CD4-positive, alpha-beta T cell treated with Interleukin-17A for 1 hour (primary cell): Measurements from ENCODE around the gene GUCY1A2.

Experiments used
- DNase-seq: peaks from one replicate; pipeline ENCODE4 v3.0.0-alpha.2; 2020

The GUCY1A2 gene

DNA sequence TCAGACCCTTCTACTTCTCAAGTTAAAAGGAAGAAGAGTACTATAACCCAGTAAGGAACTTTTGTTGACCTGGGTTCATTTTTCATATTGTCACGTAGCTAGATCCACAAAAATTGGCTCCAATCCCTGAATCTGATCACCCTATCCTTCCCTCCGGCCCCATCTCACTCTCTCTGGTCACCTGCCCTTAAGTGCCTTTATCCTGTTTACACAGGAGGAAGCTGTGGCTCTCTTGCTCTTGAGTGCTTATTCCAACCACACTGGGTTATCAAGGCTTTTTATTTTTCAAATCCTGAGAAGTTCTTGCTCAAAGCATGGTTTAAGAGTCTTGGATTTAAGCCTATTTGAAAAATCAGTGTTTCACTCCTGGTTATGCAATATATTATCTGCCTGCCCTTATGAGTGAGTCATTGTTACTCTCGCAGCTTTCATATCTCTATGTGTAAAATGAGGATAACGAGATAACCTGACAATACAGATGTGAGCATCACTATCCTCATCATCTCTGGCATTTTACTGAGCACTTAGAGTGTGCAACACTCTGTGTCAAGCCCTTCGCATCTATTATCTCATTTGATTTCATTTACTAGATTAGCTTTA is 293.9 kb downstream of the GUCY1A2 start:
- no peak for DNase-seq

DNA sequence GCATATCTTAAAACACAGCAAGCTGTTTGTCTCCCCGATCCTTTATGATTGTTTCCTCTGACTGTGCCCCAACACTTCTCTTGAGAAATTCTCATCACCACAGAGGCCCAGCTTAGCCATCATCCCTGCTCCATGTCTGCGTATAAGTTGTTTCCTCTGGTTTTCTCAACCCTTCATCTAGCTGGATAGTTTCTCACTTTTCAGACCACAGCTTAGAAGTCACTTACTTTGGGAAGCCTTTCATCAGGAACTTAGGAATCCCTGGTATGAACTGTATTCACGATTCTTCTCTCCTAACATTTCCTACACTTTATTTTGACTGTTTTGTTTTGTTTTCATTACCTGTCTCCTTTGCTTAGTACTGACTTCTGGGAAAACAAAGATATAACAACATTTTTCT is 295.2 kb downstream of the GUCY1A2 start:
- no peak for DNase-seq

DNA sequence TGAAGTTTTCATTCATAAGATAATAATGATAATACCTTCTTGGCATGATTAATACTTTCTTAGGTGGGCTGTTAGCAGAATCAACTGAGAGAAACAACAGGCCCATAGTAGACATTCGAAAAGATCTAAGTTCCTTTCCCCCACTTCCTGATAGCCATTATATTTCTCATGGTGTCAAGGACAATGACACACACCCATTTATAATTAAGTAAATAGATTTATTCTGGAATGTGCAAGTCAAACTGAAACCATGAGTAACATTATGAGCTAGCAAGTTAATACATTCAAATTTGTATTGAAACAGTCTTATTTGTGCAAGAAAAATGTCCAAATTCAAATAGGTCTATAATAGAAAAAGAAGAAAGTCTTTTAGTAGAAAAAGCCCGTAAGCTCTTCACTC is 301.1 kb downstream of the GUCY1A2 start:
- DNase-seq = no peak

DNA sequence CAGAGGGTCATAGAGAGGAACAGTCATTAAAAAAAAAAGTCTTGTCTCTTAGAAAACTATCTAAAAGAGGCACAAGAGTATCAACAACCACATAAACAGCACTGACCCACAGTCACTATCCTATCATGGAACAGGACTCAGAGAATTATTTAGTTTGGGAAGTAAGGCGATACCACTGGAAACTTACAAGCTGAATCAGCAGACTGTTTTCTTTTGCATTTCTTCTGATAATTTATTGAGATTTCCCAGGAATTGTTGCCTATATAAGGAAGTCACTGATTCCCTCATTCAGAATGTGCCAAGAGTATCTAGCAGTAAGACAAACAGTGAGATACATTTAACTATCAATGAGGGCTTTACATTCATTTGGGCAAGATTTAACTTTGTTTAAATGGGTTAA is 304.1 kb downstream of the GUCY1A2 start:
- DNase-seq = no peak

DNA sequence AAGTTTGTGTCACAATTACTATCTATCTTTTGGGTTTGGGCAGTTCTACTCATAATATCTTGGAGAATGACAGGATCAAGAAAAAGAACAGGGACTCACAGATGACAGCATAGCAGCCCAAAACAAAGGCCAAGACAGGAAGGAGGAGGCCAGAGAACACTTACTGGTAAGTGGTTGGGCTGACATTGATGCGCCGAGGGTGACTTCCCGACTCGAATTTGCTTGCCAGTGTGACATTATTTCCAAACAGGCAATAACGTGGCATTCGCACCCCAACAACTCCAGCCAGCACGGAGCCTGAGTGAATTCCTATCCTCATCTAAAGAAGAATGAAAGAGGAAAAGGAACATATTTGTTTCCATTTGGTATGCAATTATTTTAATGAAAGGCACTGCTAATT is 309.9 kb downstream of the GUCY1A2 start:
- DNase-seq = no peak

DNA sequence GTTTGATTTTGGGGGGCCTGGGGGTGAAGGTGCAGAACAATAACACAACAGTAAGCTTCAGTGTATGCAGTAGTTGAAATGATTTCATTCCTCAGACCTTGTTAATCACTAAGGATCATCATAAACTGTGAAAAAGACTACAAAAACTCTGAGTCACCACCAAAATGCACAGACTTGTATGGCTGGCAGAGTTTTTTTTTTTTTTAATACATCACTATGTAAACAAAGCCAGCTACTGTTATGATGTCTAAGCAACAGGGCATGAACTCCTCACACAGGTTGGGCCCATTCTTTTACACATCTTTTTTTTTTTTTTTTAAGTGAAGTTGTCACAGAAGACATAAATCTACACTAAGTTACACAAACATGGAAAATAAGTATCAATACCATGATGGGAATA is 311.9 kb downstream of the GUCY1A2 start:
- DNase-seq = no peak

DNA sequence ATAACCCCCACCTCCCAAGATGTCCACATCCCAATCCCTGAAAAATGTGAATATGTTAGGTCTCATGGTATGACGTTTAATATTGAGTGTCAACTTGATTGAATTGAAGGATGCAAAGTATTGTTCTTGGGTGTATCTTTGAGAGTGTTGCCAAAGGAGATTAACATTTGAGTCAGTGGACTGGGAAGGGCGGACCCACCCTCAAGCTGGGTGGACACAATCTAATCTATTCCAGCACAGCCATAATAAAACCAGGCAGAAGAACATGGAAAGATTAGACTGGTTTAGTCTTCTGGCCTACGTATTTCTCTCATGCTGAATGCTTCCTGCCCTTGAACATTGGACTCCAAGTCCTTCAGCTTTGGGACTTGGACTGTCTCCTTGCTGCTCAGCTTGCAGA is 315.5 kb downstream of the GUCY1A2 start:
- no peak for DNase-seq

DNA sequence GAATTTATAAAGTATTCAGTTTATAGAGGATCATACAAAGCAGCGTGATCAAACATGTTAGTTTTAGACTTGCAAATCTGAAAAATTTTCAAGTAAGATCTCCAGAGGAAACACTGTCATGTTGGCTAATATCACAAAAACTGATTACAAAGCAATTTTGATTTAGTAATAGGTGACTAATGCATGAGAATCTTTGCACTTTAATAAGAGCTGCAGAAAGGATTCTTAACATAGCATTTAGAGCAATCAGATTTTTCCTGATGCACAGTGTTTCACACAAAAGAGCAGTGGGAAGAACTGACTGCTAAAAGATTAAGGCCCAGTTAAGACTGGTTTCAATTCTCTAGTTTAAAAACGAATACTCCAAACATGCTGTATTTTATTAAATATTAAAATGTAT is 321.2 kb downstream of the GUCY1A2 start:
- DNase-seq = no peak

DNA sequence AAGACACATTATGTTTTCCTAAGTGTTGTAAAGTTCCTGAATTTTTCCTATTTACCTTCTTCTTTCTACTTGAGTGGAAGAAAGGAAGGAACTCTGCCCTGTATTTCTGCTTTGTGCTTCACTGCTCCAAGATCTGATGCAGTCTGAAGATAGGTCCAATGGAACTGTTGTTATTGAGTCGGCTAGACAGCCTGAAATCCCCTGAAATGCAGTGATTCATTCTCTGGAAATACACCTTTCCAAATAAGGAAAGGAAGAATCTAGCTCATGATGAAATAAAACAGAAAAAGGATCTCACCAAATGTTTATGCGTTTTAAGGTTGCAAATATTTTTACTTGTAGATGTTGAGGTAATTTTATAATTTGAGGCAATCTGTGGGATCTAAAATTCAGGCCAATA is 322.8 kb downstream of the GUCY1A2 start:
- no peak for DNase-seq

DNA sequence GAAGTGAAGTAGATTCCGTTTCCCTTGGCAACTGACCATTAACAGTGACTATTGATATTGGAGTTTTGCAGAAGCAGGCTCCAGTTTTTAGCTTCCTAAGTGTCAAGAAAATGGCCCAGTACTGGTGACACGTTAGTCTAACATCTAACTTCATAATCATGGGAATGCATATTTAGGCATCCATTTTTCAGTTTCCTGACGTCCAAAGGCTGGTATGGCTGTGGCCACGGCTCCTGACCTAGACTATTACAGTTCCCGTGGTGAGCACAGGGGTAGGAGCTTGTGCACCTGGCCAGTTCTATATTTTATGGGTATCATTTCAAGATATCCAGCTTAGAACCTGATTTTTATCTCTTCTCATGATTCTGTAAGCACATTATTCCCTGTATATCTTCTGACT is 323.8 kb downstream of the GUCY1A2 start:
- no peak for DNase-seq

DNA sequence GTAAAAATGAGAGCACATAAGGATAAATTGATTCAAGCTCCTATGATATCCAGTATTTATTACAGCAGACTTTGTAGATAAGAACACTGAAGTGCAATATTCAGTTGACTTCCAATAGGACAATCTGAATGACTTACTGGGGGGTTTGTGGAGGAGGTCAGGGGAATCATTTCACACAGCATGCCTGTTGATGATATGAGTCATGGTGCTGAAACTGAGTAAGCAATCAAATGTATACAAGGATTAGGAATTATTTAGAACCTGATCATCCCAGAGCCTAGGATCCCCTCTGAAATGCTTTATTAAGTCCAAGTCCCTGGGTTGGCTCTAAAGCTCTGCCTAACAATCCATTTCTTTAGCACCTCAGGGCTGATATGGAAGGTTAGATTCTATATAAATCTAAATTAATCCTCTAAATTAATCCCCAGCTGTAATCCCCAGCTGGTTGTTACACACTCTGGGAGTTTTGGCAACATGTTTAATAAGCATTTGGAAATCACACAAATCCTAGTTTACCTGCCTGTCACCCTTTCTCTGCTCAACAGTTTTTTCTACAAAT is 326.4 kb downstream of the GUCY1A2 start:
- DNase-seq = no peak

DNA sequence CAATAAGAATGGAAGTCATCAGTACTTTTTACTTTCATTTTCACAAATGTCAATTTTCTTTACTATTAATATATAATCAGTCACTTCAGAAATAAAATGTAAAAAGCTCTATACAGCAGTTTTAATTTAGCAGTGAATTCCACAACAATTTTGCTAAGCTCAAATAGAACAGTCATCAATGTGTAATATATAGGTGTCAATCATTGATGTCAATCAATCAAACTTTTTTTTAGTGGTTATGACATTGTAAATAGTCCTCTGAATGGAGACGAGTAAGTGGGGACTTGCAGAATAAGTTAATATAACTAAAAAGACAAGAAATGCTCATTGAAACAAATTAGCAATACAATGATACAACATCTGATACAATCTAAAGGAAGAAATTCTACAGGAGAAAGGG is 327.4 kb downstream of the GUCY1A2 start:
- no peak for DNase-seq

DNA sequence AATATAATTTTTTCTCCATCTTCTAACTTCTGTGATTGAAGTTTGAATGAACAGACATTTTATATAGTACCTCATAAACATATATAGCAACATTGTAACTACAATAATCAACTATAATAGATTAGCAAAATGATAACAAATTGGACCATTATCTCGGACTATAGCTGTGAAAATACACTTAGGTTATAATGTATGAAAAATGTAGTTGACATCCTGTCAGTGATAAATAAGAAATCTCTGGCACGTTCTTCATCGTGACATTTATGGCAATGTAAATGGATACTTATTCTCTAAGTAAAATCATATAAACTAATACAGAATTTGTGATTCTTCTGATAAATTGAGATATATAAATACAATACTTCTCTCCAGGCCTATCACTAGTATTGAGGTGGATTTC is 333.3 kb downstream of the GUCY1A2 start:
- DNase-seq = no peak

DNA sequence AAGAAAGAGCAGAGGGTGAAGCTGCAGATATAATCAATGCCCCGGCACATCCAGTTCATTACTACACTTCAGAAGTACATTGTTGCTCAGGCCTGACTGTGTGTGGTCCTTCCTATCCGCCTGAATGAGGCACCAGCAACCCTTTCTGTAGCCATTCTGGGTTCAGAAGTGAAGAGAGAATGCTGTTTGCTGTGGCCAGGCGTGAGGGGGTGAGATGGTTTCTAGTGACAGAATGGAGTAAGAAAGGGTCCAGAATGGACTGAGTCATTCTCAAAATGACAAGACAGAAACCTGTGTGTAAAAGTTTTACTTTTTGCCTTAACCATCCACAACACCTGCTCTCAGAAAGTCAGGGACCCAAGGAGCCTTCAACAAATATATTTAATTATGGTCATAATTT is 334.8 kb downstream of the GUCY1A2 start:
- no peak for DNase-seq

DNA sequence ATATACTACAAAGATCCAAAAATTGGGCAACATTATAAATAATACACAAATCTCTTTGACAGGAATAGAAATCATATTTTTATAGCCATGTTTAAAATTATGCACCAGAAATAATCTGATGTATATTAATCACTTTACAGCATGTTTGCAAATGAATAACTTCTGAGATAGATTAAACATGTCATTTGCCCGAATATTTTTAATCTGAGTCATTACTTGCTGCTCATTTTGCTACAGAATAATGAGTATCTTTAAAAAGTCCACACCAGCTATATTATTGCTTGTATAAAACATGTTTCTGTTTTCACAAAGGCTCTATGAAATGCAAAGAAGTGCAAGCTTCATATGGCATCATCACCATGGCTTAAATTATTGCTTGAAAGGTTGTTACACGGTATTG is 336.8 kb downstream of the GUCY1A2 start:
- DNase-seq = no peak

DNA sequence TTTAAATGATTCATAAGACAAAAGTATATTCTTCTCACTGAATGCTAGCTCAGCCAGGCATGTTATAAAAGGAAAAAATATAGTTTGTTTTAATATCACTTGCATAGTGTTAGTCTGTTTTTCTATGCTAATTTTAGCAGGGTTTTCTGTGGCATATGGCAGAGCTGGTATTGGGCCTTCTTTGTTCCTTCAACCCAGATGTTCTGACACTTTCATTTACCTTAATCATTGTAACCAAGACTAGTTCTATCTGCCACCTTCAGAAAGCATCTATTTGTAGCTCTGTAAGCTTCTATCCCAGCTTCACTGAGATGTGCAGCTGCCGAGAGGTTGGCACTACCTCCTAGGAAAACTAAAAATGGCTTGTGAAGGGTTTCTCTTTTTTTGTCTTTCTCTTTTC is 338.7 kb downstream of the GUCY1A2 start:
- no peak for DNase-seq

DNA sequence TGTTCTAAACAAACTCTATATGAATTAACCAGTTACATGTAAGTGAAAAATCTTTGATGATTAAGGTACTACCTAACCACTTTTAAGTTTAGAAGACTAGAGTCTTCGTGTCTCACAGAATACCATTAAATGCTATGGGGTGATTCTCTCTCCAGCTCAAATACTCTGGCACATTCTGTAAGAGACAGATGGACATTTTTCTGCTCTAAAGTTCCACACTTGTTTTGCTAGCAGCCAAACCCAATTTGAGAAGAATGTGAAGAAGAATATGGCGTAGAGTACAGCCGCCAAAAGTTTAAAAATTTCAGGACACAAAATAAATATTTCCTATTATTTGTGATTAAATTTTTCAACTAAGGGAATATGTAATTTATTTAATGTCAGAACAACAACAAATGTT is 339.1 kb downstream of the GUCY1A2 start:
- DNase-seq = no peak

DNA sequence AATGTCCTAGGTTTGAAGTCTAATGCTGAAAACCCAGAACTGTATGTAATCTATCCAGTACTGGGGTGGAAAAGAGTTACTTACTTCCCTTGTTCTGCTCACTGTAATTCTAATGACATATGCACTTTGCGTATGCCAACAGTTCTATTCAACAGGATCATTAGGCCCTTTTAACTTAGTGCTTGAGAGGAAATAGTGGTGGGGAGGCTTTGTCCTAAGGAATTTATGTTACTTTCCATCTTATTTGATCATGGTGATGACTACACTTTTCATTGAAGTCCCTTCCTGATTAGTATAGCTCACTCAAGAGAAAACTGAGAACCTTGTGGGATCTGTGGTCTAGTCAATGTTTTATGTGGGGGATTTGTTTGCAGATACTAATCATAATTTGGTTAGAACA is 348.2 kb downstream of the GUCY1A2 start:
- no peak for DNase-seq

DNA sequence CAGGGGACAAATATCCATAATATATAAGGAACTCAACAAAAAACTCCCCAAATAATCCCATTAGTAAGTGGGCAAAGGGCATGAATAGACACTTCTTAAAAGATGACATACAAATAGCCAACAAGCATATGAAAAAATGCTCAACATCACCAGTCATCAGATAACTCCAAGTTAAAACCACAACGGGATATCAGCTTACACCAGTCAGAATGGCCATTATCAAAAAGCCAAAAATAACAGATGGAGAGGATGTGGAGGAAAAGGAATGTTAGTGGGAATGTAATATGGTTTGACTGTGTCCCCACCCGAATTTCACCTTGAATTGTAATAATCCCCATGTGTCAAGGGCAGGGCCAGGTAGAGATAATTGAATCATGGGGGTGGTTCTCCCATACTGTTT is 350.1 kb downstream of the GUCY1A2 start:
- DNase-seq = no peak

DNA sequence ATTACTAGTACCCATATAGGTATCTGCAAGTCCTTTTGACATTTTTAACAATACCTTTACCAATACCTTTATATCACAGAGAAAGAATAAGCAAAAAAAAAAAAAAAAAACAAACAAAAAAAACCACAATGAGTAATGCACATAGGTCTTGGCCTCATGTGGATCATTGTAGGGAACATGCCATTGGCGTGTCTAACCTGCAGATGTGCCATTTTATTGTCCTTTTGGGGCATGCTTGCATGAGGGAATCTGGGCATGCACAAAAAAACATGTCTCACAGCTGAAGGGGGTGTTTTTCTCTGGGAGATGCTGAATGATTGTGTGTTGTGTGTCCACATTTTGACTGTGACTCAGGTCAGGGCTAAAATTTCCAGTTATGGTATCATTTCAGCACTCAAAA is 361.6 kb downstream of the GUCY1A2 start:
- DNase-seq = no peak

DNA sequence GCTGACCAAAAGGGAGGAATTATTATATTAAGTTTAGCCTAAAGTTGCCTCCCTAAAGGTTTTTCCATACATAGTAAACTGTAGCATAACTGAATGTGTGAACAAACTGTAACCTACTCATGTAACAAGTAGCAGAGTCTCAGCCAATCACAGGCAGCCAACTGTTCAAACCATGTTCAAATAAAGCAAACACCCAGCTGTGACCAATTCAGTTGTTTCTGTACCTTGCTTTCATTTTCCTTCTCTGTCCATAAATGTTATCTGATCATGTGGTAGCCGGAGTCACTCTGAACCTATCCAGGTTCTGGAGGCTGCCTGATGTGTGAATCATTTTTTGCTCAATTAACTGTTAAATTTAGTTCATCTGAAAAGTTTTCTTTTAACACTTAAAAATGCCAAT is 373.5 kb downstream of the GUCY1A2 start:
- no peak for DNase-seq

DNA sequence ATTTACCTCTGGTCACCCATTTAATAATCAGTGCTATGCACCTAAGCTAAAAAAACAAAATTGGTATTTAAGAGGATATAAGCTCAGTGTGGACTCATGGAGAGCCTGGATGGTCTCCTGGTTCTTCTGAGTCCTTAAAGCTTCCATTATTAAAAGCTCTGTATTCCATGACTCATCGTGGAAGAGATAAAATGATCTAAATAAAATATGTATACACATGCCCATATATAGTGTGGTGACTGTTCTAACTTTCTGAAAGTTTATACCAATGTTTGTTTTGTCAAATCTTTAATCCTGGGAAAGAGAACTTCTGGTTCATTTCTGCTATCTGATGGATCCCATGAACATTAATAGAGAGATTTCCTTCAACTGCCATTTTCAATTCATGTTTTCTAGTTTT is 375.9 kb downstream of the GUCY1A2 start:
- DNase-seq = no peak

DNA sequence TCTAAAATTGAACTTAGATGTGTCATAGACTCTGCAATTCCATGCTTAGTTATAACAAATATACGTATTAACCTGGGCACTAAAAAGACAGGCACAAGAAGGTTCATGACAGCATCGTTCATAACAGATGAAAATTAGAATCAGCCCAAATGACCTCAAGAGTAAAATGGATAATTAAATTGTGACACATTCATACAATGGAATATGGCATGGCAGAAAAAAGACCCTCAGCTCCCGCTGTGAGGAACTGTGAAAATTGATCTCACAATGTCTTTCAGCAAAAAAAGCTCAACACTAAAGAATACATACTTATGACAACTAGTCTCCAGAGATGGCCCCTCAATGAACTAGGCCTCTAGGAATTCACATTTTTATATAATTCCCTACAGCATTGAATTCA is 386.0 kb downstream of the GUCY1A2 start:
- DNase-seq = no peak

DNA sequence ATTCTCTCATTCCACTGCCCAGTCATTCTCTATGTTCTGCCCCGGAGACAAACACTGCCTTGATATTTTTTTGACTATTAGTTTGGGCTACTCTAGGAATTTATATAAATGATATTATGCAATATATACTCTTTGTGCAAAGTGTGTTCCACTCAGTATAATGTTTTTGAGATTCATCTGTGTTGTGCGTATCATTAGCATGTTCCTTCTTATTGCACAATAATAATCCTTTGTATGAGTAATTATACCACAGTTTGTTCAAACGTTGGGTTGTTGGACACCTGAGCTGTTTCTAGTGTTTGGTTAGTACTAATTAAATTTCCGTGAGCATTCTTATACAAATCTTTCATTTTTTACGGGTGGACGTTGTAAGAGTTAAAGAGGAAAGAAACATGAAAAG is 390.6 kb downstream of the GUCY1A2 start:
- DNase-seq = no peak

DNA sequence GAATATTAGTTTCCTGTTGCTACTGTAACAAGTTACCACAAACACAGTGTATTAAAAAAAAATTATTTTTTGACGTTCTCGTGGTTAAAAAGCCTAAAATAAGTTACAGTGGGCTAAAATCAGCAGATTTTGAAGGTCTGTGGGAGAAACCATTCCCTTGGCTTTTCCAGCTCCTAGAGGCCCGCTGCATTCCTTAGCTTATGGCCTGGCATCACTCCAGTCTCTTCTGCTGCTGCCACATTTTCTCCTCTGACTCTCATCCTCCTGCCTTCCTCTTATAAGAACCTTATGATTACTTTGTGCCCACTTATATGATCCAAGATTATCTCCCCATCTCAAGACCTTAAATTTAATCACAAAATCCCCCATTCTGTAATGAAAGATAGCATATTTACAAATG is 392.7 kb downstream of the GUCY1A2 start:
- DNase-seq = no peak

DNA sequence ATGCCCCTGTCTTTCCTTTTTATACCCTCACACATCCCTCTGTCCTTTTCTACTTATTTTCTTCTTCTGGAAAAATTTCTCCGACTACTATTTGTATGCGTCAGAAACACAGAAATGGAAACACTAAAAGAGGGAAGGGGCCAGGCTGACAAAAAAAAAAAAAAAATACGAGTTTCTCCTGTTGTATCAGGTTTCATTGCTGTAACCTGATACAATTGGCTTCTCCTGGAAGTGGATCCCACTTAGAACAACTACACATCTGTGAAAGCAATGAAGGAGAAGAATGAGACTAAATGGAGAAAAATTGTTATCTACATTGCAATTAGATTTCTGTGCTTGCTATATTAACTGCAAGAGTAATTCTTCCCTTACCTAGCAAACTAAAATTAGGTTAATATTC is 393.9 kb downstream of the GUCY1A2 start:
- DNase-seq = no peak
